ENCODE data around the gene LIMK2. TPM values are rescaled to one million over a fixed set of nuclear protein-coding genes. Genes with fewer than 3 reads are reported as not detected.
"Not testable (repeated sequence)": the region's sequence is repeated elsewhere in the genome, so short reads cannot be mapped to it uniquely, and the experiment has no call there.

The LIMK2 gene
- polyA plus RNA-seq, 5 donors = 43.0 to 58.9 (median 47.5) TPM

GRCh38 chr22:31241936-31242335 lies 29.8 kb downstream of the LIMK2 start:
- no peak for DNase-seq

GRCh38 chr22:31243339-31244045 lies 31.4 kb downstream of the LIMK2 start:
- DNase-seq = no peak

- no peak for DNase-seq
These were observed 32.2 kb downstream of the LIMK2 start for GRCh38 chr22:31244046-31244942.

GRCh38 chr22:31244943-31245451 lies 32.9 kb downstream of the LIMK2 start:
- no peak for DNase-seq

GRCh38 chr22:31245998-31246397 lies 33.9 kb downstream of the LIMK2 start:
- not testable (repeated sequence) for DNase-seq

- no peak for DNase-seq
These were observed 34.6 kb downstream of the LIMK2 start for GRCh38 chr22:31246687-31247086.

- no peak for DNase-seq
These were observed 35.6 kb downstream of the LIMK2 start for GRCh38 chr22:31247726-31248125.

- DNase-seq = peak; percentile 52 to 64
These were observed 36.1 kb downstream of the LIMK2 start for GRCh38 chr22:31248138-31248745.

- DNase-seq = no peak
These were observed 37.2 kb downstream of the LIMK2 start for GRCh38 chr22:31248965-31249958.

GRCh38 chr22:31250740-31251600 lies 38.9 kb downstream of the LIMK2 start:
- no peak for DNase-seq

- DNase-seq = no peak
These were observed 41.9 kb downstream of the LIMK2 start for GRCh38 chr22:31253949-31254348.

- DNase-seq = no peak
These were observed 47.8 kb downstream of the LIMK2 start for GRCh38 chr22:31259798-31260473.

GRCh38 chr22:31260474-31260856 lies 48.4 kb downstream of the LIMK2 start:
- no peak for DNase-seq

GRCh38 chr22:31262312-31263133 lies 50.4 kb downstream of the LIMK2 start:
- DNase-seq = no peak

- DNase-seq = no peak
These were observed 52.0 kb downstream of the LIMK2 start for GRCh38 chr22:31263896-31264640.

- DNase-seq = no peak
These were observed 56.2 kb downstream of the LIMK2 start for GRCh38 chr22:31268281-31268680.

- no peak for DNase-seq
These were observed 57.9 kb downstream of the LIMK2 start for GRCh38 chr22:31269892-31270579.
